Fibroblast of mammary gland (primary cell): ENCODE data around the gene IL17B.
"Not testable (repeated sequence)": the region's sequence is repeated elsewhere in the genome, so short reads cannot be mapped to it uniquely, and the experiment has no call there.

Experiments
- DNase-seq: peaks from one replicate; pipeline ENCODE4 v3.0.0-alpha.2; 2010; ENCODE audit warnings: low read depth
- H3K4me3 ChIP-seq: 2 replicates; pipeline ENCODE4 v1.5.1; 2011; ENCODE audit warnings: low read depth, mild to moderate bottlenecking, low read length, moderate library complexity; ENCODE audit not compliant: control insufficient read depth
- CTCF ChIP-seq: conservative IDR thresholded peaks from 2 replicates; pipeline ENCODE4 v1.5.1; 2011; ENCODE audit warnings: low read depth, low read length, inconsistent platforms; ENCODE audit not compliant: control insufficient read depth, insufficient read depth

IL17B gene

GRCh38 chr5:149397530-149397929 lies 18.4 kb upstream of the IL17B start:
- peak; percentile 99 for DNase-seq
- no peak overlapping the region for H3K4me3 ChIP-seq
- TF ChIP-seq CTCF, result no peak

GRCh38 chr5:149394996-149395395 lies 15.9 kb upstream of the IL17B start:
- DNase-seq, H3K4me3 ChIP-seq: not testable (repeated sequence)

- H3K4me3 ChIP-seq, result no peak overlapping the region
- DNase-seq, result peak; percentile 92
- TF ChIP-seq CTCF, result no peak
Observed at GRCh38 chr5:149392718-149393117, 13.6 kb upstream of the IL17B start.

- H3K4me3 ChIP-seq, result no peak overlapping the region
- DNase-seq, result no peak
- TF ChIP-seq CTCF, result no peak
Observed at GRCh38 chr5:149391524-149391923, 12.4 kb upstream of the IL17B start.

GRCh38 chr5:149391076-149391475 lies 12.0 kb upstream of the IL17B start:
- not testable (repeated sequence) for DNase-seq

GRCh38 chr5:149389552-149390495 lies 10.7 kb upstream of the IL17B start:
- DNase-seq, result no peak
- no peak overlapping the region for H3K4me3 ChIP-seq
- TF ChIP-seq CTCF, result no peak

More at GRCh38 chr5:149391076-149391475, 12.0 kb upstream of the IL17B start:
- H3K4me3 ChIP-seq, result not testable (repeated sequence)

- TF ChIP-seq CTCF, result no peak
- no peak for DNase-seq
- no peak overlapping the region for H3K4me3 ChIP-seq
Observed at GRCh38 chr5:149388498-149389190, 9.6 kb upstream of the IL17B start.
